Measurements from ENCODE around the gene HSPG2.

The HSPG2 gene

DNA sequence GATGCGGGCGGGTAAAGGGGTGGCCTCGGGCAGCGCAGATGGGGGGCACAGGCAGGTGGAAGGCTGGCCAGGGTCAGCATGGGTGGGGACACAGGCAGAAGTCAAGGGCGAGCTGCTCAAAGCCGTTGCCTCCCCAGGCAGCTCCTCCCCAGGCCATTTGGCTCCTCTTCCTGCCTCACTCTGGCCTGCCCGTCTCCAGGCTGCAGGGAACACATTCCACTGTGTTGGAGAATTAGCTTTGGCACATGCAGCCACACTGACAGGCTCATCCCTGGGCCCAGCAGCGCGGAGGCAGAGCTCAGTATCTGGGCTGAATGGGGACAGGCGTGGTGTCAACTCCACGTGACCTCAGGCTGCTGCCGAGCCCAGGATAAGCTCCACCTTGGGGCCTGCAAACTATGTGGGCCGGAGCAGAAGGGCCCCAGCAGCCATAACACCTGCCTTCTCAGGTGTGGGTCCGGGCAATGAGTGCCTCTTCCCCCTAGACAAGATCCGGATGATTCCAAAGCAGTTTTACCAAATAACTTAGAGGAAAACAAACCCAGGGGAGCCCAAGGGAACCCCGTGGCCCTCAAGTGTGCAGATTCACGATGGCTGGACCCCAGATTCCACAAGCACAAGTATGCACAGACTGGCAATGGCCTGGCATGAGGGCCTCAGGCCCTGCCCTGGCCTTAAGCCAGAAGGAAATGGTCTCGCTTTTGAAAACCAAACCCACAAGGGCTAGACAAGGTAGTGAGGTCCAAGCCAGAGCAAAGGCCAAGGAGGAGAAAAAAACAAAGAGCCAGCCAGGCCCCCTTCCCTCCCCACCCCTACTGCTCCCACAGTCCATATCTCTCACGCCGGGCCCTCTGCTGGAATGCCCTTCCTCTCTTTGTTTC, 40.2 kb downstream of the HSPG2 start:
- DNase-seq = no peak

DNA sequence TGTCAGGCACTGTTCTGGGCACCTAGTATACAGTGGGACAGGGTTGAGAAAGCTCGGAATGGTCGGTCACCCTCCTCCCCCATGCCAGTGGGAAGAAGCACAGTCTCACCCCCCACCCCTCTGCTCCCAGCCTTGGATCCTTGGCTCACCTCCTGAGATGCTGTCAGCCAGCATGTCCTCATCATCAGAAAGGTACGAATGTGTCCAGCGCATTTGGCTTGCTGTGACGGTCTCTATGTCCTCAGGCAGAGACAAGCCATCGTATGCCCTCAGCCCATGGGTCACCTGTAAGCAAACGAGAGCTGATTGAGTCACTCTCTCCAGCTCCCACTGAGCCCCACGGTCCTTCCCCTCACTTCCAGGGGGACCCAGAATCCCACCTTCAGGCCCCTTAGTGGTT, 41.1 kb downstream of the HSPG2 start:
- DNase-seq = no peak

DNA sequence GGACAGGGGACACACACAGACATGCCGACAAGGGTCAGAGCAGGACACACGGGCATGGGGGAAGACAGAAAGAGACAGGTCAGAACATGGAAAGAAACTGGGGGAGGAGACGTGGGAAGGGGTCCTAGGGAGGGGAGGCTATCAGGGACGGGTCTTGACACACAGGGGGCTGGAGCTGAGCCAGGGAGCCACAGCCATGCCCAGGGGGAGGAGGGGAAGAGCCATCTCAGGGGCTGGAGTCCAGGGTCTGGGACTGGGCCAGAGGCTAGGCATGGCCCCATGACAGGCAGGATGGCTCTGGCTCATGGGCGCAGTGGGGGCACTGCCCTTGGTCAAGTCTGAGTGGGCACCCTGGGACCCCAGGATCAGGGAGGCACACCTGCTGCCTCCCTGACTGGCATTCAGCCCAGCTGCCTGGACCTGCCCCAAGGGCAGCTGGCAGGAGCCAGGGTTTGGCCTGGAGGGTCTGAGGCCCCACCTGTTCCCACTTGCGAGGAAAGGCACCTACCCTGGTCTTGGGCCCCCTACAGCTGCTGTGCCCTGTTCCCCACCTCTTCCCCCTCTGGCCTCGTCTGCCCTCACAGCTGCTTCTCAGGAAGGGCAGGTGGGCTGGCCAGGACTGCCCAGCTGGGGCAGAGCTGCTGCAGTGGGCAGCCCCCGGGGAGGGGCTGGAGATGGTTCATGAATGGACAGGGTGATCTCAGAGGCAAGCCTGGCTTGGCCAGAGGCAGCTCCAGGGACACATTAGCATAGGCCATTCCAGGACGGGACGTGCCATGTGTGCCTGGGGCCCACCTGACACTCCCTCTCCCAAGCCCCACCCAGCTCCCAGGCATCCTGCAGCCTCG, 42.9 kb downstream of the HSPG2 start:
- no peak for DNase-seq

DNA sequence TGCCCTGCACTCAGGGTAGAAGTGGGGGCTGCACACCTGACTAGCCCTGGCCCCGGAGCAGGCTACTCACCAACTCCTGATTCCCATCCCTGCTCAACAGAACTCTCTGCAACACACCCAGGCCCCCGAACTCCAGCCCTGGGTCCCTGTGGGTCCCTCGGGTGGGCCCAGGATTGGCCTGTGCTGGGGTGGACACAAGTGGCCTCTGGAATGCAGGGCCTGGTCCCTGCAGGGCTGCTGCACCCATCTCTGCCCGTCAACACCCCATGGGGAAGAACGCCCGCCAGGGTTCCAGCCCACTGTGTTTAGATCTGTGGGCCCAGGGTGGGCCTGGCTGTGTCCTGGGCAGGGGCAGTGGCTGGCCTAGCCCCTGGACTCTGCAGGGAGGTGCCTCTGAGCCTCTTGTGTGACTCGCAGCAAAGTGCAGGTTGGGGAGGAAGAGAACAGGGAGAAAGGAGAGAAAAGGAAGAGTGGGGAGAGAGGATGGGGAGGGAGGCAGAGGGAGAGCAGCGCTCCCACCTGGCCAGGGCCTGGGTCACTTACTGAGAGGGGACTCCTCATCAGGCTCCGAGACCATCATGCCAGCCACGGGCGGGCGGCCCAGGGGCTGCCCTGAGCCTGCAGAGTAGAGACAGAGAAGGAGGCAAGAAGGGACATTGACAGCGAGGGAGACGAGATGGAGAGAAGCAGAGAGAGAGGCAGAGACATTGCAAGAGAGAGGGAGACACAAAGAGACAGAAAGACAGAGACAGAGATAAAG, 43.9 kb downstream of the HSPG2 start:
- no peak for DNase-seq

DNA sequence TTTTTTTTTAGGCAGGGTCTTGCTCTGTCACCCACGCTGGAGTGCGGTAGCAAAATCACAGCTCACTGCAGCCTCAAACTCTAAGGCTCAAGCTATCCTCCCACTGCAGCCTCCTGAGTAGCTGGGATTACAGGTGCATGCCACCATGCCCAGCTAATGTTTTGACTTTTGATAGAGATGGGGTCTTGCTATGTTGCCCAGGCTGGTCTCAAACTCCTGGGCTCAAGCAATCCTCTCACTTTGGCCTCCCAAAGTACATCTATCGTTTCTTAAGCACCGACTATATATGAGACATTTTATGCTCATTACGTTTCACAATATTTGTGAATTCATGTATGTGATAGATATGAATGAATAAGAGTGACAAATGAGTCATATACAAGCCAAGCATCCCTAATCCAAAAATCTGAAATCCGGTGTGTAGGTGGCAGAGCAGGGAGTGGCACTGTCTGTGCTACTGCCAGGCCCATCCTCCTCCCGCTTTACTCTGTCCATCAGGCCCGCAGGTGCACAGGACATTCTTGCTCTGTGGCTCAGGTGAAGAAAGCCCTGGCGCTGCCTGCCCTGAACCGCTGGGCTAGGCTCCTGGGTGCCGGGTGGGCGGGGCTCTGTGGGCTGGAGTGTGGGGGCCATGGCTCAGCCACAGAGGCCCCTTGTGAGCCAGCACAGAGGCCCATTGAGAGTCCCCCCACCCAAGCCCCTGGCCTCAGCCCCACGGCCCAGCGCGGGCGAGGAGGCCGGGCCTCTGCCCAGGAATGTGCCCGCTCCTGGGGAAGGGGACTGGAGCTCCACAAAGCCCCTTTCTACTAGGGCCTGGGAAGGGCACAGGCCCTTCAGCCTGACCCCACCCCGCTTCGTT, 45.3 kb downstream of the HSPG2 start:
- no peak for DNase-seq

DNA sequence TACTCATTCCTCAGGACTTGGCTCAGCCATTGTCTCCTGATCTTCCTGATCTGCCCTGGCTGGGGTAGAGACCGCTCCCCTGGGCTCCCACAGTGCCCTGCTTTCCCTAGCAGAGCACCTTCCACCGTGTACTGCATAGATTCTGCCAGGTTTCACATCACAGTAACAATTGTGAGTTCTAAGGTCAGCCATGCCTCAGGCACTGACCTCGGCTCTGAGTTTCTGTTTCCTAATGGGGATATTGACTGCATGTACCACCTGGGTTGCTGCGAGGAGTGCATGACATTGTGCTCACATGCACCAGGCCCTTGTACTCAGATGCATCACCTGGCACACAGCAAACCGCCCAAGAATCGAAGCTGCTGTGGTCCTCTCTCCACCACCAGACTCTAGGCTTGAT, 46.0 kb downstream of the HSPG2 start:
- DNase-seq = no peak

DNA sequence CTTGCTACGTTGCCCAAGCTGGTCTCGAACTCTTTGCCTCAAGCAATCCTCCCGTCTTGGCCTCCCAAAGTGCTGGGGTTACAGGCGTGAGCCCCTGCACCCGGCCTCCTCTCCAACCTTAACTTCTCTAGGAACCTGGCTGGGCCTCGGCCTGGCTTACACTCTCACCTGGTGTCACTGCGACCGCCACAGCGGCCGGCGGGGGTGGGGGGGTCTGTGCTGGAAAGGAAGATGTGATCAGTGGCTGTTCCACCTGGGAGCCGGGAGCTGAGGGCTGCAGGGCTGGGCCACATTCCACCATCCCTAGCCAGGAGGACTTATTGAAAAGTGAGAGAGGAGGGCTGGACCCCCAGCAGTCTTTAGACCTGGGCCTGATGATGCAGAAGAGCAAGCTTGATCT, 48.6 kb downstream of the HSPG2 start:
- DNase-seq = no peak

DNA sequence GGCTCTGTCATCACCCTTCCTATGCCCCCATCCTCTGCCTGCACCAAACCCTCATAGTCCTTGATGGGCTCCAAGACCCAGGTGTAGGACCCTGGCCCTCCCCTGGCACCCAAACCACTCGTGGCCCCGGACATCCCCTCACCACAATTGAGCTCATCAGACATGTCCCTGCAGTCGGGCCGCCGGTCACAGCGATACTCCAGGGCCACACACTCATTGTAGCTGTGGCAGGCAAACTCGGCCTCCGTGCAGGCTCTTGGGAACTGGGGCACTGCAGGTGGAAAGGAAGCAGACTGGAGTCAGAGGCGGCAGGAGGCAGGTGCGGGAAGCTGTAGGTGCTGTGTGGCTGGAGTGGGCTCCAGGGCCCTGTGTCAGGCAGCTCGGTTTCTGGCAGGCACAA, 49.3 kb downstream of the HSPG2 start:
- no peak for DNase-seq

DNA sequence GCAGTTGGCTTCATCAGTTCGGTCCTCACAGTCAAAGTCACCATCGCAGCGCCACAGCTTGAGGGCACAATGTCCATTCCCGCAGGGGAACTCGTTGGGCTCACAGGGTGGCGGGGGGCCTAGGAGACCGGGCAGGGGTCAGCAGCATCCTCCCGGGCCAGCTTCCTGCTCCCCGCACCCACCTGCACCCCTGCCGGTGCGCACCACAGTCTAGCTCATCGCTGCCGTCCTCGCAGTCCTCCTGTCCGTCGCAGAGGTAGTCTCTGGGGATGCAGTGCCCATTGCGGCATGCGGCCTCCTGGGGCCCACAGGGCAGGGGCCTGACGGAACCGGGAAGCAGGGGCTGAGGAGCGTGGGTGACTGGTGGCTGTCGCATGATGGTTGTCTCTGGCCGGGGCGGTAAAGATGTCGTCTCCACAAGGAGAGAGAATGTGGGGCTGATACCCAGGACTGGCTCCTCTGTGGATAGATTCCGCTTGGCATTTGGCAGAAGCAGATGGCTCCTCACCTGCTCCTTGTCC, 49.8 kb downstream of the HSPG2 start:
- no peak for DNase-seq

DNA sequence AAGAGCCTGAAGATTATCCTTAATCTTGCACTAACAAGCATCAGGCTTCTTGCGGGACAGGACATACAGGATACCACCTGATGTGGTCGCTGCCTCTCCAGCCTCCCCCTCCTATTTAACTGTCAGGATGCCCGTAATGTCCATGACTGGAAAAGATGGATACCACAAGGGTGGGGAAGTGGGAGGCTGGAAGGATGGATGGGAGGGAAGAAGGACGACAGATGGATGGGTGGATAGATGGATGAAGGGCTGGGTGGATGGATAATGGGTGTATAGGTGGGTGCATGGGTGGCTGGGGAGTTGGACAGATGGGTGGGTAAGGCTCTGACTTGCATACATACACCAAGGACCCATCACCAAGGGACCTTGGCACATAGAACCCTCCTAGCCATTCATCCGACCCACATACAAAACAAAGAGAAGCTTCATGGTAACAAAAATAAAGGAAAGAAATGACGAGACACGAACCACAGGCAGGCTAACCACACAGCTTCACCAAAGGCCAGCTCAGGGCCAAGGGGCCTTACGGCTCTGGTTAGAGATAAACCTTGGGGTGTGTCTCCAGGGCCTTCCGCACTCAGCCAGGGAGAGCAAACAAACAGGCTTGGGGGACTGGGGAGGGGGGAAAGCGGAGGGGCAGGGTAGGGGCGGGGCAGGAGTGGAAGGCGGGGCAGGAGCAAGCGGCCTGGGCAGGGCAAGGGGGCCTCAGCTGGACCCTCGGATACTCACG, 50.5 kb downstream of the HSPG2 start:
- DNase-seq = no peak

DNA sequence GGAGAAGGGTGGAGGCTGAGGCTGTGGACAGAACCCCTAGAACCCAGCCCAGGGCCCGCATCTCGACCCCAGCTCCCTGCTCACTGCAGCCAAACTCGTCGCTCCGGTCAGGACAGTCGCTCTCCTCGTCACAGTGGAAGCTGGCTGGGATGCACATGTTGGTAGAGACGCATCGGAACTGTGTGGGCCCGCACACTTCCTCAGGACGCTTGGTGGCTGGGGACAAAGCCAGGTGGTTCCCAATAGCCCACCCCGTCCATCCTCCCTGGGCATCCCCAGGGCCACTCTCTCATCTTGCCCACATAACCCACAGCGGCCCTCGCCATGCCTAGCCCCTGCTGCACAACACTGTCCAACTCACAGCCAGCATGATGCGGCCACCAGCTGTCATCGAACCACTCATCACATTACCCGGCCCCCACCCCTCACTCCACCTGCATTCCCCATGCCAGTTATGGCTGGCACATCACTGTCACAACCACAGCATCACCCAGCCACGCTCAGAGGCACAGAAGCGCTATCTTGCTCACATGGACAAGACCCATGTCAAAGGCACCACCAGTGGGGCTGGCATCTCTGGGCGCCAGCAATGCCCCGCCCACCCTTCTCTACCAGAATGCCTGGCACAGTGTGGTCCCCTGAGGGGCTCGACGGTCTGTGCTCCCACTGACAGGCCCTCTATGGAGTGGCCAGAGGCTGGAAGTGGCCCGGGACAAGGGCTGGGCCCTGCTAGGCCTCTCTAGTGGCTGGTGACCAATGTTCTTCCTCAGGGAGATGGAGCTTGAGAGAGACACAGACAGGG, 51.7 kb downstream of the HSPG2 start:
- DNase-seq = no peak

DNA sequence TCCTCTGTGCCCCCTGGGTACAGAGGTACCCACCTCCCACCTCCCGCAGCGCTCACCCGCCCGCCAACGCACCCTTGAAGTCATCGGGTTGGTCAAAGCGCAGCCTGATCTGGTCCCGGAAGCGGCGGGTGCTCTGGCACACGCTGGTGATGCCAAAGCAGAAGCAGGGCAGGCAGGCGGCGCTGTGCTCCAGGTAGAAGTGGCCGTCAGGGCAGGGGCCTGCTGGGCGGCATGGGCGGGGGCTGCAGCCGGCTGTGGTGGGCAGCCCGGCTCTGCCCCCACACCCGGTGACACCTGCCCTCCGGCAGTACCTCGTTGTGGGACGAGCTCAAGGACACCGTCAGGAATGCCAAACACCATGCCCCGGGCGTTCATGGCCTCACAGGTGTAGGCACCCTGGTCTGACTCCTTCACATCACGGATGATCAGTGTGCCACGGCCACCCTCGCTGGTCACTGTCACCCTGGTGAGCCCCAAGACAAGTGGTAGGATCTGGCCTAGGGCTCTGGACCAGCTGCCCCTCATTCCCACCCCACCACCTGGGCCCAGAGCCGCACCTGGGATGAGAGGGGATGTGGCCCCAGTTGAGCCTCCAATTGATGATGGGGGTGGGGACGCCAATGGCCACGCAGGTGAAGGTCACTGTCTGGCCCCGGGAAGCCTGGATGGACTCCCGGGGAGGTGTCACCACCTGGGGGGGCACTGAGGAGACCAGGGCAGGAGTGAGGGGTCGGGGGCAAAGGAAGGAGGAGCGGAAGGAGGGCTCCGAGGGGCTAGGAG, 52.5 kb downstream of the HSPG2 start:
- no peak for DNase-seq

DNA sequence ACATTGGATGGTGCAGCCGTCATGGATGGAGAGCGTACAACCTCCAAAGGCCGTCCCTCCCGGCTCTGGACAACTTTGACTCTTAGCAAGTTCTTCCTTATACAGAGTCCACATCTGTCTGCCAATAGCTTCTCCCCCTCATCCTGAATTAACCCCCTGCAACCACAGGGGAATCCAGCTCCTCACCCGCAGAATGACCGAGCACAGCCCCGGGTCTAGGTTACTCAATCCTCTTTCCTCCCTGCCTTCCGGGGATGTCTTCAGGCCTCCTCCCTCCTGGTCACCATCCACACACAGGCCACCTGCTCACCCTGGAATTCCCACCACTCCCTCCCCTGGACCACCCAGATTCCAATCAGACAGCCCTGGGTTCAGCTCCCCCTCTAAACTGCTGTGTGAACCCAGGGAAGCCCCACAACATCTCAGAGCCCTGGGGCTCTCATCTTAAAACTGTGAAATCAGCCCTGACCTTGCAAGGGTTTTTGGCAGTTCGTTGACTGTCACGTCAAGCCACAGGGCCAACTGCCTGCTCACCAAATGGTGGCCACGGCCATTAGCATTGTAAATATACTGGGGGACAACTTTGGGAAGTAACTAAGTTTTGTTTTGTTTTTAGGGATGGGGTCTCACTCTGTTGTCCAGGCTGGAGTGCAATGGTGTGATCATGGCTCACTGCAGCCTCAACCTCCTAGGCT, 54.2 kb downstream of the HSPG2 start:
- no peak for DNase-seq

DNA sequence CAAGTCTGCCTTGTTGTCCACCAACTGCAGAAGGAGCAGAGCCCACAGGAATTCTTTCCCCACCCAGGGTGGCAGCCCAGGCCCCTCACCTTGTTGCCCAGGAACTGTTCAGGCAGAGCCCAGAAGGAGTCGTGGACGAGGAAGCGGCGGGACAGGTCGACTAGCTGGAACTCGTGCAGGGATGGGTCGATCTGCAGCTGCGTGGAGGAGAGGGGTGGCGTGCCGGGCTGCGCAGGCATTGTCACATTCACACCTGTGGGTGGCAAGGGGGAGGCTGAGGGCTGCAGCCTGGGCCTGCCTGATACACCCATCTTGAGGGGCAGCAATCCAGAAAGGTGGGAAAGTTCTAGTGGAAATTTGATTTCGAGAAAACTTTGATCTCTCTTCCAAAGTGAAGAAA, 55.9 kb downstream of the HSPG2 start:
- DNase-seq = no peak

DNA sequence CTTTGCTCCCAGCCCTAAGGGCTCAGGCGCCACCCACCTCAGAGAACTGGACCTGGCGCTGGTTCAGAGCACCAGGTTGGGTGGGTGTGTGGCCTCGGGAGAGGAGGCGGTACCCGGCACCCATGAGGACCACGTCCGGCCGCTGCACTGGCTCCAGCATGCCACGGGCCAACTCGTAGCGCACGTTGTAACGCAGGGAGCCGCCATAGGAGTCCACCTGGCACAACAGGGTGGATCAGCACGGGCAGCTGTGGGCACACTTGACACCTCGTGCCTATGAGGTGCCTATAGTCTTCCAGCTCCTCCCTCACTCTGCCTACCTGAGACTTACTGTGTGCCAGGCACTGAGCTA, 56.5 kb downstream of the HSPG2 start:
- DNase-seq = no peak

DNA sequence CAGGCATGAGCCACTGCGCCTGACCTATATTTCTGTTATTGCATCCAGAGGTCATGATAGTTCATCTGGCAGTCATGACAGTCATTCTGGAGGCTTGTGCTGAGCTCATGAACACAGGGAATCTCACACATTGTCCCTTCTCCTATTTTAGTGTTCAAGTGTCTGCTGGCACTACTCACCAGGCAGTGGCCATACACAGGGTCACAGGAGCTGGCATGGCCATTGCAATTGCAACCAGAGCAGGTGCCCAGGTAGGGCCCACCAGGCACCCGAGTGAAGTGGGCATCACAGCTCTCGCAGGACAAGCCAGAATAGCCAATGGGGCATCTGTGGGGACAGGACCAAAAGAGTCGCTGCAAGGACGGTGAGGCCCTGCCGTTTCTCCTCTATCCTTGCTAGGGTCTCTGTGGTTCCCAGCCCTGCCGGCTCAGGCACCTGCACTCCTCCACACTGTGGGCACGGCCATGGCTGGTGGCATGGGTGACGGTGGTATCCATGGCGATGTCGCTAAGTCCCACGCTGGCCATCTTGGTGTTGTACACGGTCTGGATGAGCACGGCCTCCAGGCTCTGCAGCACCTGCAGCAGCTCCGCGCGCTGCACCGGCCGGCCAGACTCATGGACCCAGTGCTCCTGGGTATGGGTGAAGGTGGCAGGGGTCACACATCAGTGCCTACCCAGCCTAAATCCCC, 57.0 kb downstream of the HSPG2 start:
- DNase-seq = no peak

DNA sequence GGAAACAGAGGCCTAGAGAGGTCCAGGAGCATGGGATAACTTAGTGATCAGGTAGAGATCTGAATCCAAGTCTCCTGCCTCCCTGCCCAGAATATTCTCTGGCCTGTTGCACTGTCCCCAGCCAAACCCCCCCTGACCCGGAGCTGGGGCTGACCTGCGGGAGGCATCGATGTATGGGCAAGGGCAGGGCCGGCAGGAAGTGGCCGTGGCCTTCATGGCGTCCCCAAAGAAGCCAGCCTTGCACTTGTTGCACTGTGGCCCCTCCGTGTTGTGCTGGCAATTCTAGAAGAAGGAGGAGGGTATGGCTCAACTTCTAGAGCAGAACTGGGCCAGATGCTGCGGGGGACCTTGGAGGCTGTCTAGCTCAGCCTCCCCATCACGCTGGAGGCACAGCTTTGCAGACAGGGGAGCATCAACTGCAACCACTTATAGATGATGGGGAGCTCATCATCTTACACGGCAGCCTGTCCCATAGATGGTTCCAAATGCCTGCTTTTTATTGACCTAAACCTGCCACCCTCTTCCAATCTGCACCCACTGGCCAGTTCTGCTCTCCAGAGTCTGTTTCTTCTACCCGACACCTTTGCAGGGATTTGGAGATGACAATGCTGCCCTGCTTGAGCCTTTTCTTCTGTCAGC, 58.2 kb downstream of the HSPG2 start:
- DNase-seq = no peak

Data from activated CD4-positive, CD25-positive, alpha-beta regulatory T cell treated with anti-CD3 and anti-CD28 coated beads, Interleukin-2, amount 50 U/mL, for 72 hours (primary cell).